Endothelial cell of umbilical vein (primary cell): ENCODE measurements around the gene HLA-DQA1.

Experiments used
- EZH2 ChIP-seq: IDR thresholded peaks from 2 replicates; pipeline ENCODE4 v1.6.1; 2012; ENCODE audit warnings: borderline replicate concordance, low read depth, mild to moderate bottlenecking, moderate library complexity, low read length, inconsistent platforms; ENCODE audit not compliant: severe bottlenecking
- FOS ChIP-seq: IDR thresholded peaks from 2 replicates; pipeline ENCODE4 v1.6.1; 2011; ENCODE audit warnings: mild to moderate bottlenecking, low read length, moderate library complexity, borderline replicate concordance; ENCODE audit not compliant: insufficient read depth
- GATA2 ChIP-seq: IDR thresholded peaks from 2 replicates; pipeline ENCODE4 v1.7.0; 2011; ENCODE audit warnings: low read depth, mild to moderate bottlenecking, moderate library complexity, mixed read lengths, low read length; ENCODE audit not compliant: insufficient read length, insufficient read depth
- MYC ChIP-seq: IDR thresholded peaks from one replicate; pipeline ENCODE4 v1.6.1; 2011; ENCODE audit warnings: mild to moderate bottlenecking, low read depth, low read length
- POLR2A ChIP-seq: IDR thresholded peaks from 2 replicates; pipeline ENCODE4 v1.6.1; 2012; ENCODE audit warnings: low read depth, mild to moderate bottlenecking, control low read depth, low read length
- POLR2AphosphoS5 ChIP-seq: IDR thresholded peaks from 2 replicates; pipeline ENCODE4 v1.6.1; 2012; ENCODE audit warnings: low read depth, mild to moderate bottlenecking, control low read depth, low read length, moderate library complexity; ENCODE audit not compliant: insufficient read depth
- TF ChIP-seq, protein P1 (sequence below), 2 donors: IDR thresholded peaks; 1 replicate in 1 of 2; 2 replicates in 1 of 2; pipeline ENCODE4 v1.5.1; 2011; ENCODE audit warnings: low read length in 2 of 2, mild to moderate bottlenecking in 2 of 2, moderate library complexity in 2 of 2, control low read depth in 1 of 2, inconsistent platforms in 1 of 2, low read depth in 1 of 2; ENCODE audit not compliant: insufficient read depth in 1 of 2; ENCODE audit errors: extremely low read depth in 1 of 2
- TF ChIP-seq, protein P2 (sequence below): IDR thresholded peaks from 2 replicates; pipeline ENCODE4 v1.6.1; 2011; ENCODE audit not compliant: insufficient read depth, insufficient read length

GRCh38 chr6:32603888-32604287 is 33.3 kb upstream of the HLA-DQA1 start:
- TF ChIP-seq GATA2 (no peak), POLR2AphosphoS5 (no peak), MYC (no peak), EZH2 (no peak), POLR2A (no peak), FOS (no peak)
- TF ChIP-seq, protein P1, sequence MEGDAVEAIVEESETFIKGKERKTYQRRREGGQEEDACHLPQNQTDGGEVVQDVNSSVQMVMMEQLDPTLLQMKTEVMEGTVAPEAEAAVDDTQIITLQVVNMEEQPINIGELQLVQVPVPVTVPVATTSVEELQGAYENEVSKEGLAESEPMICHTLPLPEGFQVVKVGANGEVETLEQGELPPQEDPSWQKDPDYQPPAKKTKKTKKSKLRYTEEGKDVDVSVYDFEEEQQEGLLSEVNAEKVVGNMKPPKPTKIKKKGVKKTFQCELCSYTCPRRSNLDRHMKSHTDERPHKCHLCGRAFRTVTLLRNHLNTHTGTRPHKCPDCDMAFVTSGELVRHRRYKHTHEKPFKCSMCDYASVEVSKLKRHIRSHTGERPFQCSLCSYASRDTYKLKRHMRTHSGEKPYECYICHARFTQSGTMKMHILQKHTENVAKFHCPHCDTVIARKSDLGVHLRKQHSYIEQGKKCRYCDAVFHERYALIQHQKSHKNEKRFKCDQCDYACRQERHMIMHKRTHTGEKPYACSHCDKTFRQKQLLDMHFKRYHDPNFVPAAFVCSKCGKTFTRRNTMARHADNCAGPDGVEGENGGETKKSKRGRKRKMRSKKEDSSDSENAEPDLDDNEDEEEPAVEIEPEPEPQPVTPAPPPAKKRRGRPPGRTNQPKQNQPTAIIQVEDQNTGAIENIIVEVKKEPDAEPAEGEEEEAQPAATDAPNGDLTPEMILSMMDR (IDR thresholded peaks at IDR 0.05; ENCODE audit: extremely low read depth in 1 of 2, insufficient read depth in 1 of 2, low read depth in 1 of 2, low read length in 2 of 2): no peak
- TF ChIP-seq, protein P2, sequence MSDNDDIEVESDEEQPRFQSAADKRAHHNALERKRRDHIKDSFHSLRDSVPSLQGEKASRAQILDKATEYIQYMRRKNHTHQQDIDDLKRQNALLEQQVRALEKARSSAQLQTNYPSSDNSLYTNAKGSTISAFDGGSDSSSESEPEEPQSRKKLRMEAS: no peak
